Cardiac fibroblast (primary cell): ENCODE measurements around the gene RASGRP3.

Experiments
- DNase-seq, 2 donors: peaks; one replicate each; pipeline versions ENCODE4 v3.0.0 to v3.0.0-alpha.2; 2010; ENCODE audit warnings: low read depth in 2 of 2
- H3K4me3 ChIP-seq, 2 donors: replicated peaks in 1 of 2; 1 replicate in 1 of 2; 2 replicates in 1 of 2; pipeline ENCODE4 v1.5.1; 2011; ENCODE audit warnings: low read depth in 2 of 2, low read length in 2 of 2, mild to moderate bottlenecking in 2 of 2, moderate library complexity in 1 of 2
- TF ChIP-seq, protein P1 (sequence below): IDR thresholded peaks from one replicate; pipeline ENCODE4 v1.5.1; 2011; ENCODE audit warnings: low read depth, mild to moderate bottlenecking, low read length, inconsistent platforms

RASGRP3 gene

DNA sequence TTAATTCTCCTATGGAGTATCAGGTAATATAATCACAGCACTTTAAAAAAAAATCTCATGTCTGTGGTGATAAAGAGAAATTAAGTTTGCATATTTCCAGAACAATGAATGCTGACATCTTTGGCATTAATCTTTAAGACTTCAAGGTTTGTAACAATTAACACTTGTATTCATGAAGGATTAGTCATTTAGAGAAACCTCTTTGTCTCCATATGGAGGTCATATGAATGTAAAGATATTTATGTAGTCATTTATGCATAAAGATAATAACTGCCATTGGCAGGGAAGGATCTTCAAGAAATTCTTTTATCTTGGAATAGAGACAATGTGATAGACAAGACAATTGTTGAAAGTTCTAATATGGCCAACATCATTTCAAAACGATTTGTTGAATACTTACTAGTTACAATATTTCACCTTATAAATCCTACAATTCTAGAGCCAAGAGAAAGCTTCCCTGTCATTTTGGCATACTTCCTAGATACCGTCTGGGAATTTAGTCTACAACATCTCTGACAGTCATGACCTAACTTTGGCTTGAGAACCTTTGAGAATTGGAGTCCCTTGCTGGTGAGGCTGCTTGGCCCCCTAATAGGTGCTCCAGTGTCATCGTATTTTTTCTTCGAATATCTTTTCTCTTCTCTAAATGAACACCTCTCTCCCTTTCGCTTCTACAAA is 33.6 kb downstream of the RASGRP3 start:
- no peak for DNase-seq
- TF ChIP-seq, protein P1, sequence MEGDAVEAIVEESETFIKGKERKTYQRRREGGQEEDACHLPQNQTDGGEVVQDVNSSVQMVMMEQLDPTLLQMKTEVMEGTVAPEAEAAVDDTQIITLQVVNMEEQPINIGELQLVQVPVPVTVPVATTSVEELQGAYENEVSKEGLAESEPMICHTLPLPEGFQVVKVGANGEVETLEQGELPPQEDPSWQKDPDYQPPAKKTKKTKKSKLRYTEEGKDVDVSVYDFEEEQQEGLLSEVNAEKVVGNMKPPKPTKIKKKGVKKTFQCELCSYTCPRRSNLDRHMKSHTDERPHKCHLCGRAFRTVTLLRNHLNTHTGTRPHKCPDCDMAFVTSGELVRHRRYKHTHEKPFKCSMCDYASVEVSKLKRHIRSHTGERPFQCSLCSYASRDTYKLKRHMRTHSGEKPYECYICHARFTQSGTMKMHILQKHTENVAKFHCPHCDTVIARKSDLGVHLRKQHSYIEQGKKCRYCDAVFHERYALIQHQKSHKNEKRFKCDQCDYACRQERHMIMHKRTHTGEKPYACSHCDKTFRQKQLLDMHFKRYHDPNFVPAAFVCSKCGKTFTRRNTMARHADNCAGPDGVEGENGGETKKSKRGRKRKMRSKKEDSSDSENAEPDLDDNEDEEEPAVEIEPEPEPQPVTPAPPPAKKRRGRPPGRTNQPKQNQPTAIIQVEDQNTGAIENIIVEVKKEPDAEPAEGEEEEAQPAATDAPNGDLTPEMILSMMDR, result no peak
- H3K4me3 ChIP-seq, result no peak overlapping the region

DNA sequence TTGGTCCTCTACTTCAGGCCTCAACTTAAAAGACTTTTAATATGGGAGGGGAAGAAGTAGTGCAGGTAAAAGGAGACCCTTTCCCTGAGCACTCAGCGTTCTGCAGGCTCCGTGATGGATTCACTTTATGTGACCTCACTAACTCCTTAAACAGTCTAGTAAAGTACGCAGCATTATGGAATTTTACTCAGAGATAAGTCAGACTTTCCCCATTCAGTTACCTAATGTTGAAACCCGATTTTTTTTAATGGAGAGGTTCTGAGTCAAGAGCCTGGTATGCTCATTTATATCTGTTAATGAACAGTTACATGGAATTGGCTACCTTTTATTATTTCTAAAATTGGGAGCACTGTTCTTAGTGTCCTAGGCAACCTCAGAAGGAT is 34.1 kb downstream of the RASGRP3 start:
- TF ChIP-seq, protein P1, result no peak
- DNase-seq, result no peak
- no peak overlapping the region for H3K4me3 ChIP-seq

DNA sequence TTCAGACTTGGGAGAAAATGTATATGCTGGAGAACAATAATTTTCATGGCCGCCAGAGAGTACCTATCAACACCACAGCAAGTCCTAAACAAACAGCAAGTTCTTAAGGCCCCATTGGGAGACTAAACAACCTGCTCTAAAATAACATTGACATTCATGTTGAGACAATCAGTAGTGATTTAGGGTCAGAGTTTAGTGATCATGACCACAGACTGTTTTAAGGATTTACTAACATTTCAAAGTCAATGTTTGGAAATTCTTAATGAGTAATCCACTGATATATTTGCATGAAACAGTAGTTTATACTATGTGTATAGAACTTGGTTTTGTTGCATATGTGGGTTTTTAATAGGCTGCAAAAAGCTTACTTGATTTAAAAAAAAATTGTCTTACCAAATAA is 34.7 kb downstream of the RASGRP3 start:
- H3K4me3 ChIP-seq, result no peak overlapping the region
- DNase-seq, result no peak
- TF ChIP-seq, protein P1, result no peak

DNA sequence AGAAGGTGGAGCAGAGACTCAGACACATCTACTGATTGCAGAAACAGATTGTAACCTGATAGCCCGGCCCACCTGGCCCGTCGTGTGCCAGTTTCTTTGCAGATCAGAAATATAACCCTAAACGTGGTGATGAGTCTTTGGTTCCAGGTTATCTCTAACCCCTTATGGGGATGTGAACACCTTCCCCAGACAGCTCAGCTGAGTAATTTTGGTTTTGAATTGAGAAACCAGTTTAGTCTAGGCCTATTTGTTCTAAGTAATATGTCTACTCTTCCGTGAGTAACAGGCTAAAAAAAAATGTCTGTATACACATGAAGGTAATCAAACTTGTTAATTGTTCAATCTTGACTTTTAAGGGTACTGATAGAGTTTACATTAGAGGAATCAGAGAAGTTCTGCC is 35.7 kb downstream of the RASGRP3 start:
- TF ChIP-seq, protein P1, result no peak
- DNase-seq, result no peak
- H3K4me3 ChIP-seq, result no peak overlapping the region

DNA sequence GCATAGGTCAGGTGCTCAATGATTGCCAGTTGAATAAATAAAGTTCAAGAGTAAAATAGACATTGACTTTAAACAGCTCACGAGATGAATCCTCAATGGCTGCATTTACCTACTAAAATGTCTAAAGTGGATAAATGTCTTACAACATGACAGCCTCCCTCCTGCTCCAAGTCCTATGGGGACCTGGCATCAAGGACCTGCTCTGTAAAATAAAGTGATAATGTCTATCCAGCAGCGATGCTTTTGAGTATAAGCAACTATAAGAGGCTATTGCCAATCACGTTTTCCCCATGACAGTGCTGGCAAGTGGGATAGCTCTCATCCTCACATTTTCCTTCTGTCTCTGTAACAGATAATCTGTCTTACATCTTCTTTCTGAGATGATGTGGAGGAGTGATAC is 37.0 kb downstream of the RASGRP3 start:
- DNase-seq, result no peak
- H3K4me3 ChIP-seq, result no peak overlapping the region
- TF ChIP-seq, protein P1, result no peak

DNA sequence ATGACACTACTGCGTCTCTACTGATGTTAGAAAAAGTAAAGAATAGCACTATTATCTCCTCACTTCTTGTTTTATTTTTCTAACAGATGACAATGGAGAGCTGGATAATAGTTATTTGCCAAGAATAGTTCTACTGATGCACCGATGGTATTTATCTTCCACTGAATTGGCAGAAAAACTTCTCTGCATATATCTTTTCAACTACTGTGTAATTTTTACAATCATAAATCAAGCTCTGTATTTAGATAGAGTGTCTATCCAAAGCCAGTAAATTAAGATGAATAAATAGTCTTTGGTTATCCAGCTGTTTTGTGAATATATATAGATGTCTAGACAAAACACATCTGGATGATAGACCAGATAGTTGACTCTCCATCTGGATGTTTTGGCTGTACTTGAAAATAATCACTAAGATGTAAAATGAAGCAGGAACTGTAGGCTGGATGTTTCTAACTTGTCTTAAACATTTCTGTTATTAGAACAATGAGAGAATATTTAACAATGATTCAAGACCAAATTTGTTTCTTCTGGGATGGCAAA is 40.1 kb downstream of the RASGRP3 start:
- DNase-seq, result no peak
- TF ChIP-seq, protein P1, result no peak
- no peak overlapping the region for H3K4me3 ChIP-seq

DNA sequence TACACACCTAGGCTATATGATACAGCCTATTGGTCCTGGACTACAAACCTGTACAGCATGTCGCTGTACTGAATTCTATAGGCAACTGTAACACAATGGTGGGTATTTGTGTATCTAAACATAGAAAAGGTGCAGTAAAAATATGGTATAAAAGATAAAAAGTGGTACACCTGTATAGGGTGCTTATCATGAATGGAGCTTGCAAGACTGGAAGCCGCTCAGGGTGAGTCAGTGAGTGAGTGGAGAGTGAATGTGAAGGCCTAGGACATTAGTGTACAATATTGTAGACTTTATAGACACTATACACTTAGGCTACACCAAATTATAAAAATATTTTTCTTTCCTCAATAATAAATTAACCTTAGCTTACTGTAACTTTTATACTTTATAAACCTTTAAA is 41.8 kb downstream of the RASGRP3 start:
- TF ChIP-seq, protein P1, result no peak
- no peak overlapping the region for H3K4me3 ChIP-seq
- no peak for DNase-seq
